Testis (tissue), 2 donors: ENCODE results near the gene AVP.

Experiments used
- POLR2A ChIP-seq: fragments of 450-650 bp; IDR thresholded peaks from one replicate; pipeline ENCODE4 v1.6.1; 2017; ENCODE audit warnings: antibody characterized with exemption, mild to moderate bottlenecking, moderate library complexity
- TF ChIP-seq, protein P1 (sequence below), 3 experiments: fragments of 450-650 bp in 2 of 3; fragments of 200-600 bp in 1 of 3; sonication (generic) in 1 of 3; IDR thresholded peaks; one replicate each; pipeline ENCODE4 v1.5.1; 2016 to 2019; ENCODE audit warnings: antibody characterized with exemption in 3 of 3, mild to moderate bottlenecking in 2 of 3, moderate library complexity in 1 of 3

DNA sequence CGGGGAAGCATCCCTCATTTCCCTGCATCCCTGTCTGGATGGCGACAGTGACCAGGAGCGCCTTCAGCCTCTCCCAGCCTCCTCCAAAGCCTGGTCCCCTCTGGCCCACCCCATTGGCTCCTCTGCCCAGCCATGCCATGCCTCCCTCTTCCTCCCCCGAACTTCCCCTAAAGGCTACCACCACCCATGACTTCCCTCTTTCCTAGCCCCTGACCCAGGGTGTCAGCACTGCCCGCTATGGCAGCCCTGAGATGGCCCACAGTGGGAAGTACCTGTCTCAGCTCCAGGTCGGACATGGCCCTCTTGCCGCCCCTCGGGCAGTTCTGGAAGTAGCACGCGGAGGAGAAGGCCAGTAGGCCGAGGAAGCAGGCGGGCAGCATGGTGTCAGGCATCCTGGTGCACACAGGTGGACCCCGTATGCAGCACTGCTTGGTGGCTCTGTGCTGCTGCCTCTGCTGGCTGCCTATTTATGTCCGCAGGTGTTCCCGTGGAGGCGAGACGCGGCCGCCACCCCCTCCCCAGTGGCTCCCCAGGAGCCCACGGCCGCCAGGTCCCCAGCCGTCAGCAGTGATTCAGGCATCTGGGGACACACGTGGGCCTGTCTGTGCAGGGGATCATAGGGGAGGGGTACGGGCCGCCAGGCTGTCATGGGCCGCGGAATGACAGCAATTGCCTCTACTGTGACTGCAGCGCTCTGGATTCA lies at the start of gene AVP:
- TF ChIP-seq, protein P1, sequence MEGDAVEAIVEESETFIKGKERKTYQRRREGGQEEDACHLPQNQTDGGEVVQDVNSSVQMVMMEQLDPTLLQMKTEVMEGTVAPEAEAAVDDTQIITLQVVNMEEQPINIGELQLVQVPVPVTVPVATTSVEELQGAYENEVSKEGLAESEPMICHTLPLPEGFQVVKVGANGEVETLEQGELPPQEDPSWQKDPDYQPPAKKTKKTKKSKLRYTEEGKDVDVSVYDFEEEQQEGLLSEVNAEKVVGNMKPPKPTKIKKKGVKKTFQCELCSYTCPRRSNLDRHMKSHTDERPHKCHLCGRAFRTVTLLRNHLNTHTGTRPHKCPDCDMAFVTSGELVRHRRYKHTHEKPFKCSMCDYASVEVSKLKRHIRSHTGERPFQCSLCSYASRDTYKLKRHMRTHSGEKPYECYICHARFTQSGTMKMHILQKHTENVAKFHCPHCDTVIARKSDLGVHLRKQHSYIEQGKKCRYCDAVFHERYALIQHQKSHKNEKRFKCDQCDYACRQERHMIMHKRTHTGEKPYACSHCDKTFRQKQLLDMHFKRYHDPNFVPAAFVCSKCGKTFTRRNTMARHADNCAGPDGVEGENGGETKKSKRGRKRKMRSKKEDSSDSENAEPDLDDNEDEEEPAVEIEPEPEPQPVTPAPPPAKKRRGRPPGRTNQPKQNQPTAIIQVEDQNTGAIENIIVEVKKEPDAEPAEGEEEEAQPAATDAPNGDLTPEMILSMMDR (IDR thresholded peaks at IDR 0.05) = no peak
- no peak for TF ChIP-seq POLR2A
